IMR-90 (cell line): ENCODE measurements around the gene PZP. TPM values are rescaled to one million over a fixed set of nuclear protein-coding genes. Genes with fewer than 3 reads are reported as not detected.

ENCODE experiments used
- ATAC-seq: fragments of 200-7000 bp; cut with Tn5 transposase; 2 replicates; pipeline ENCODE4 v1.9.1; 2020; ENCODE audit warnings: low read depth, mild to moderate bottlenecking, moderate library complexity
- BruUV-seq: library from RNA; stranded (reverse); fragments of 400-500 nt; replicated peaks from 2 replicates; lab custom pipeline; 2021; lab: Mats Ljungman, UMichigan
- CTCF ChIA-PET: fragments of 300-600 bp; formaldehyde crosslinking; extraction: SDS; loops from one replicate; lab custom pipeline; 2021; ENCODE audit warnings: antibody characterized with exemption; lab: Yijun Ruan, JAX
- POLR2A ChIA-PET: fragments of 300-600 bp; sonication (Branson Sonifier 250); formaldehyde crosslinking; loops from one replicate; lab custom pipeline; 2022; ENCODE audit warnings: antibody characterized with exemption; ENCODE audit not compliant: unreplicated experiment; lab: Charles Lee
- DNase-seq: peaks from one replicate; pipeline ENCODE4 v3.0.0; 2013
- H2AFZ ChIP-seq: replicated peaks from 2 replicates; pipeline ENCODE3; 2013; ENCODE audit warnings: low read length, mild to moderate bottlenecking; ENCODE audit not compliant: poor library complexity
- H2AK5ac ChIP-seq: 2 replicates; pipeline ENCODE4 v1.6.1; 2013; ENCODE audit warnings: low read depth, low read length, inconsistent platforms
- H2AK9ac ChIP-seq: replicated peaks from 2 replicates; pipeline ENCODE3; 2013; ENCODE audit warnings: mild to moderate bottlenecking, low read depth, low read length, moderate library complexity; ENCODE audit not compliant: poor library complexity
- H2BK120ac ChIP-seq: 2 replicates; pipeline ENCODE4 v1.6.1; 2013; ENCODE audit warnings: low read depth, low read length, inconsistent platforms
- H2BK15ac ChIP-seq: 3 replicates; pipeline ENCODE4 v1.6.1; 2013; ENCODE audit warnings: low read depth, low read length, inconsistent platforms
- H2BK20ac ChIP-seq: 2 replicates; pipeline ENCODE4 v1.6.1; 2013; ENCODE audit warnings: low read depth, mild to moderate bottlenecking, inconsistent platforms, low read length, moderate library complexity
- H2BK5ac ChIP-seq: 2 replicates; pipeline ENCODE4 v1.6.1; 2013; ENCODE audit warnings: mild to moderate bottlenecking, low read depth, low read length, inconsistent platforms; ENCODE audit not compliant: poor library complexity, severe bottlenecking
- H3K14ac ChIP-seq: replicated peaks from 2 replicates; pipeline ENCODE4 v1.6.1; 2013; ENCODE audit warnings: low read depth, low read length, inconsistent platforms
- H3K18ac ChIP-seq: 2 replicates; pipeline ENCODE4 v1.6.1; 2013; ENCODE audit warnings: low read depth, low read length, control low read depth
- H3K23ac ChIP-seq: 2 replicates; pipeline ENCODE4 v1.6.1; 2013; ENCODE audit warnings: low read depth, low read length, inconsistent platforms
- H3K27ac ChIP-seq: 2 replicates; pipeline ENCODE4 v1.5.1; 2013; ENCODE audit warnings: mild to moderate bottlenecking, control low read depth, low read length; ENCODE audit not compliant: insufficient read depth
- H3K27me3 ChIP-seq: 2 replicates; pipeline ENCODE4 v1.6.1; 2013; ENCODE audit warnings: low read length; ENCODE audit not compliant: control insufficient read depth, insufficient read depth
- H3K36me3 ChIP-seq: 2 replicates; pipeline ENCODE4 v1.6.1; 2013; ENCODE audit warnings: low read length, mixed read lengths; ENCODE audit not compliant: control insufficient read depth, insufficient read depth
- H3K4ac ChIP-seq: 2 replicates; pipeline ENCODE4 v1.6.1; 2013; ENCODE audit warnings: low read depth, low read length, inconsistent platforms
- H3K4me1 ChIP-seq: 2 replicates; pipeline ENCODE4 v1.6.1; 2013; ENCODE audit warnings: low read length, mixed read lengths; ENCODE audit not compliant: control insufficient read depth, insufficient read depth
- H3K4me2 ChIP-seq: 2 replicates; pipeline ENCODE4 v1.6.1; 2013; ENCODE audit warnings: low read depth, mild to moderate bottlenecking, control low read depth, low read length, moderate library complexity
- H3K4me3 ChIP-seq: 2 replicates; pipeline ENCODE4 v1.5.1; 2013; ENCODE audit warnings: low read depth, mild to moderate bottlenecking, control low read depth, low read length, moderate library complexity; ENCODE audit not compliant: insufficient read depth
- H3K56ac ChIP-seq: 2 replicates; pipeline ENCODE4 v1.6.1; 2013; ENCODE audit warnings: low read length, inconsistent platforms; ENCODE audit not compliant: insufficient read depth; ENCODE audit errors: extremely low read depth
- H3K79me1 ChIP-seq, 2 experiments: 2 replicates each; pipeline ENCODE4 v1.6.1; 2013; ENCODE audit warnings: low read length in 2 of 2, inconsistent platforms in 1 of 2, low read depth in 1 of 2
- H3K9ac ChIP-seq: 2 replicates; pipeline ENCODE4 v1.6.1; 2013; ENCODE audit warnings: low read depth, low read length, control low read depth
- H3K9me1 ChIP-seq: 2 replicates; pipeline ENCODE4 v1.6.1; 2013; ENCODE audit warnings: low read length, inconsistent platforms; ENCODE audit not compliant: insufficient read depth
- H3K9me3 ChIP-seq: 2 replicates; pipeline ENCODE4 v1.6.1; 2013; ENCODE audit warnings: low read length; ENCODE audit not compliant: control insufficient read depth, insufficient read depth
- H4K20me1 ChIP-seq: 2 replicates; pipeline ENCODE4 v1.6.1; 2013; ENCODE audit warnings: low read length, inconsistent platforms; ENCODE audit not compliant: insufficient read depth
- H4K5ac ChIP-seq: 2 replicates; pipeline ENCODE4 v1.6.1; 2013; ENCODE audit warnings: mild to moderate bottlenecking, low read depth, low read length, control low read depth
- H4K8ac ChIP-seq, 2 experiments: 2 replicates each; pipeline ENCODE4 v1.6.1; 2013; ENCODE audit warnings: low read depth in 2 of 2, low read length in 2 of 2, control low read depth in 1 of 2, inconsistent platforms in 1 of 2
- H4K91ac ChIP-seq: 2 replicates; pipeline ENCODE4 v1.6.1; 2013; ENCODE audit warnings: low read depth, low read length, inconsistent platforms; ENCODE audit not compliant: insufficient read depth
- BHLHE40 ChIP-seq: fragments of 150-350 bp; IDR thresholded peaks from 2 replicates; pipeline ENCODE4 v1.6.1; 2016; ENCODE audit warnings: mild to moderate bottlenecking, low read depth, low read length
- NFE2L2 ChIP-seq: fragments of 150-350 bp; IDR thresholded peaks from 2 replicates; pipeline ENCODE4 v1.6.1; 2016; ENCODE audit warnings: low read depth, mild to moderate bottlenecking, low read length
- WGBS, 2 experiments: methylation state at CpG; one replicate each; pipeline versions ENCODE4 v1.1.5 to v1.1.7; 2013; ENCODE audit warnings: missing lambda C conversion rate in 2 of 2; ENCODE audit not compliant: insufficient read length in 1 of 2; ENCODE audit errors: extremely low coverage in 2 of 2; 5-methylcytosine and 5-hydroxymethylcytosine counted together
- dilution Hi-C: fragments of 300-500 bp; cut with HindIII; formaldehyde crosslinking; loops from one replicate; pipeline ENCODE4 v1.14.3; 2018; ENCODE audit warnings: low sequenced_read_pairs; ENCODE audit not compliant: unreplicated experiment
- in situ Hi-C: fragments of 300-500 bp; cut with MboI; formaldehyde crosslinking; loops from 3 replicates; pipeline ENCODE4 v1.14.3; 2019; ENCODE audit warnings: low sequenced_read_pairs, inconsistent platforms, mixed read lengths
- intact Hi-C: fragments of 100-400 bp; cut with micrococcal nuclease; formaldehyde crosslinking; loops from 2 replicates; pipeline ENCODE4 v1.10.0; 2022
- polyA plus RNA-seq, 3 experiments: library from polyadenylated mRNA; depleted of rRNA; stranded (reverse); fragments of >200 nt; gene quantifications; 2 replicates each; pipeline ENCODE4 v1.2.3, GENCODE V29; 2012; ENCODE audit warnings: low replicate concordance in 1 of 3
- total RNA-seq: library from RNA; depleted of rRNA; stranded (reverse); fragments of >200 nt; gene quantifications from 2 replicates; pipeline ENCODE4 v1.2.3, GENCODE V29; 2012

The PZP gene
- total and polyA plus RNA-seq, 2 of the 4 experiments (the other 2 are of a cell fraction), result not detected

DNA sequence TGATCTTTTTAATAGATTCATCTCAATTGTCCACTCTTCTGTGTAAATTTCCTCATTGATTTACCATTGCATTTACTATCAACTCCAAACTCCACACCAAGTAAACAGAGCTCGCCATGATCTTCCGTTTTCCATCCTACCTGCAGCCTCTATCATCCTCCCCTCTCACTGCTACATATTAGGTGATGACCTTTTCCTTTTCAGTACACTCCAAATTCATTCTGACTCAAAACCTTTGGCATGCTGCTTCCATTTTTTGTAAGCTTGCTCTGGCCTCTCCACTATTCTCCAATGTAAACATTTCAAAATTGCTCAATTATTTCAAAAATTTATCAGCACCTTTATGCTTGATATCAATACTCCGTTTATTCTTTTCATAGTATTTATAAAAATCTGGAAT lies 40.2 kb upstream of the PZP start:
- Histone ChIP-seq H2AK5ac (no peak overlapping the region), H2BK120ac (no peak overlapping the region), H3K27me3 (no peaks in the 10 kb centered on the region), H2BK20ac (no peak overlapping the region), H3K18ac (no peak overlapping the region), H3K9ac (no peak overlapping the region), H3K4me2 (no peak overlapping the region), H3K14ac (no peak overlapping the region), H3K4me3 (no peak overlapping the region), H3K9me1 (no peaks in the 10 kb centered on the region), H3K9me3 (no peaks in the 10 kb centered on the region), H3K79me1 (no peaks in the 10 kb centered on the region), H3K4me1 (no peaks in the 10 kb centered on the region), H3K36me3 (no peaks in the 10 kb centered on the region), H4K20me1 (no peaks in the 10 kb centered on the region), H3K56ac (no peak overlapping the region), H4K8ac (no peak overlapping the region), H2BK5ac (no peak overlapping the region), H4K91ac (no peak overlapping the region), H2BK15ac (no peak overlapping the region), H2AFZ (no peak overlapping the region), H3K27ac (no peak overlapping the region), H4K5ac (no peak overlapping the region), H2AK9ac (no peak overlapping the region), H3K23ac (no peak overlapping the region), H3K4ac (no peak overlapping the region)
- no peak for TF ChIP-seq NFE2L2
- TF ChIP-seq BHLHE40, result no peak
- DNase-seq (no peak), ATAC-seq (no peak)
- no CpG with 5 or more reads among the region's 3 CpGs for WGBS, 2 experiments
- in situ Hi-C loops (no loop called here), intact Hi-C loops (no loop called here), dilution Hi-C loops (no loop called here)
- BruUV-seq, result no TSS peak
- ChIA-PET POLR2A (no interaction called here), CTCF (no interaction called here)
